ENCODE data around the gene MED13L.

DNA sequence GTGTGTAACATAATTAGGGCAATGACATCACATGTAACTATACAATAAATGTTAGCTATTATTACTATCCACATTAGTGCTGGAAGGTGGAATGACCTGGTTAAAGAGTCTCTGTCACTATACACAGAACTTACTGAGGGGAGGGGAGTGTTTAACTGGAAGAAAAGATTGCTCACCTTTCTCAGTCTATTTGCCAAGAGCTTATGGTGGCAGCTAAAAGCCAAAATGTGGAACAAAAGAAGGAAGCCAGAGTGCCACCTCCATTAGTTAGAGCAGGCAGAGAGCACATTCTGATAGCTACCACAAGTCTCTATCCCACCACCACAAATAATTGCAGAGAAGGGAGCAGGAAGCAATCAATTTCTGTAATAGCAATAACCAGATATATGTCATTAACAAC is 124.4 kb downstream of the MED13L start:
- TF ChIP-seq SUZ12 (IDR thresholded peaks at IDR 0.05; ENCODE audit: extremely low read depth, insufficient read depth, insufficient read length) (no peak), YY1 (IDR thresholded peaks at IDR 0.05; ENCODE audit: insufficient read depth, insufficient read length) (no peak), ZNF274 (IDR thresholded peaks at IDR 0.05; ENCODE audit: low read depth, low read length) (no peak)

Data from NT2/D1 (cell line).